Calu3 (cell line): Measurements from ENCODE around the gene ACOT13. TPM values are rescaled to one million over a fixed set of nuclear protein-coding genes. Genes with fewer than 3 reads are reported as not detected.

Experiments used
- BruUV-seq: library from RNA; stranded (reverse); fragments of 400-500 nt; replicated peaks from 2 replicates; lab custom pipeline; 2021; lab: Mats Ljungman, UMichigan
- CTCF ChIA-PET: fragments of 300-600 bp; sonication (Branson Sonifier 250); formaldehyde crosslinking; loops from one replicate; lab custom pipeline; 2022; ENCODE audit warnings: antibody characterized with exemption; lab: Charles Lee
- DNase-seq: peaks from one replicate; pipeline ENCODE4 v3.0.0; 2022
- H3K27ac Mint-ChIP-seq: one replicate; pipeline ENCODE4 v1.8.0; 2022; ENCODE audit warnings: mixed read lengths; ENCODE audit not compliant: unreplicated experiment
- H3K27me3 Mint-ChIP-seq: one replicate; pipeline ENCODE4 v1.8.0; 2022; ENCODE audit warnings: mixed read lengths; ENCODE audit not compliant: unreplicated experiment
- H3K36me3 Mint-ChIP-seq: one replicate; pipeline ENCODE4 v1.8.0; 2022; ENCODE audit warnings: mild to moderate bottlenecking, moderate library complexity, mixed read lengths; ENCODE audit not compliant: insufficient read depth, unreplicated experiment
- H3K4me1 Mint-ChIP-seq: one replicate; pipeline ENCODE4 v1.8.0; 2022; ENCODE audit warnings: mild to moderate bottlenecking, low read depth, mixed read lengths; ENCODE audit not compliant: unreplicated experiment
- H3K4me3 Mint-ChIP-seq: one replicate; pipeline ENCODE4 v1.8.0; 2022; ENCODE audit warnings: mild to moderate bottlenecking, low read depth, moderate library complexity, mixed read lengths; ENCODE audit not compliant: unreplicated experiment
- H3K9me3 Mint-ChIP-seq: one replicate; pipeline ENCODE4 v1.8.0; 2022; ENCODE audit warnings: low read depth, mixed read lengths; ENCODE audit not compliant: unreplicated experiment
- intact Hi-C: fragments of 100-400 bp; cut with micrococcal nuclease; formaldehyde crosslinking; loops from one replicate; pipeline ENCODE4 v1.10.0; 2022; ENCODE audit not compliant: unreplicated experiment
- total RNA-seq: library from RNA; stranded (reverse); gene quantifications from 2 replicates; pipeline ENCODE4 v1.2.3, GENCODE V29; 2022
- TF ChIP-seq, protein P1 (sequence below): fragments of 200-600 bp; IDR thresholded peaks from one replicate; pipeline ENCODE4 v1.8.0; 2022; ENCODE audit warnings: antibody characterized with exemption; ENCODE audit not compliant: unreplicated experiment

Gene ACOT13
- total RNA-seq, 1 experiment from 2014 or later, result 78.9 TPM

DNA sequence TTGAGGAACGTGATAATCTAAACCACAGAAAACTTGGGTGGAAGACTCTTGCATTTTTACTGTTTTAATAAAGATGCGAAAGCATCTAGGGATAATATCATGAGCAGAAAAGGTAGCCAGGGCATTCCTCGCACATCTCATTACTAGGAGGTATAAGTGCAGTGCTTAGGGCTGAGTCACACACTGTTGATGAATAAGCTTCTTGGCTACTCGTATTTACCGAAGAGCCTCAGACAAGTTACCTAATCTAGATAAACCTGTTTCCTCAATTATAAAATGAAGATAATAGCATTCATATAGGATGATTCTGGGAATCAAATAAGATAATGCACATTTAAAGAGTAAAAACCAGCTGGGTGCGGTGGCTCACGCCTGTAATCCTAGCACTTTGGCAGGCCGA lies 20.1 kb upstream of the ACOT13 start:
- Mint-ChIP-seq H3K4me3 (peak overlapping the region; percentile 96), H3K4me1 (peaks cover 38% of the 10 kb centered on the region), H3K9me3 (no peaks in the 10 kb centered on the region), H3K27me3 (no peaks in the 10 kb centered on the region), H3K36me3 (peaks cover 25% of the 10 kb centered on the region), H3K27ac (peak overlapping the region; percentile 80)
- CTCF ChIA-PET, result interaction anchor here (0.5 to 2.5 kb wide), 7 partner anchors 19 to 279 kb away, joined by 3 to 27 read pairs (median 3); partner anchors contain the start of genes ACOT13 and TDP2
- intact Hi-C loops, result loop anchor here (5.0 kb wide), 1 partner anchor 51 kb away; no protein-coding TSS in a partner anchor
- BruUV-seq, result no TSS peak
- TF ChIP-seq, protein P1, sequence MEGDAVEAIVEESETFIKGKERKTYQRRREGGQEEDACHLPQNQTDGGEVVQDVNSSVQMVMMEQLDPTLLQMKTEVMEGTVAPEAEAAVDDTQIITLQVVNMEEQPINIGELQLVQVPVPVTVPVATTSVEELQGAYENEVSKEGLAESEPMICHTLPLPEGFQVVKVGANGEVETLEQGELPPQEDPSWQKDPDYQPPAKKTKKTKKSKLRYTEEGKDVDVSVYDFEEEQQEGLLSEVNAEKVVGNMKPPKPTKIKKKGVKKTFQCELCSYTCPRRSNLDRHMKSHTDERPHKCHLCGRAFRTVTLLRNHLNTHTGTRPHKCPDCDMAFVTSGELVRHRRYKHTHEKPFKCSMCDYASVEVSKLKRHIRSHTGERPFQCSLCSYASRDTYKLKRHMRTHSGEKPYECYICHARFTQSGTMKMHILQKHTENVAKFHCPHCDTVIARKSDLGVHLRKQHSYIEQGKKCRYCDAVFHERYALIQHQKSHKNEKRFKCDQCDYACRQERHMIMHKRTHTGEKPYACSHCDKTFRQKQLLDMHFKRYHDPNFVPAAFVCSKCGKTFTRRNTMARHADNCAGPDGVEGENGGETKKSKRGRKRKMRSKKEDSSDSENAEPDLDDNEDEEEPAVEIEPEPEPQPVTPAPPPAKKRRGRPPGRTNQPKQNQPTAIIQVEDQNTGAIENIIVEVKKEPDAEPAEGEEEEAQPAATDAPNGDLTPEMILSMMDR, result no peak
- DNase-seq, result peak; percentile 60

DNA sequence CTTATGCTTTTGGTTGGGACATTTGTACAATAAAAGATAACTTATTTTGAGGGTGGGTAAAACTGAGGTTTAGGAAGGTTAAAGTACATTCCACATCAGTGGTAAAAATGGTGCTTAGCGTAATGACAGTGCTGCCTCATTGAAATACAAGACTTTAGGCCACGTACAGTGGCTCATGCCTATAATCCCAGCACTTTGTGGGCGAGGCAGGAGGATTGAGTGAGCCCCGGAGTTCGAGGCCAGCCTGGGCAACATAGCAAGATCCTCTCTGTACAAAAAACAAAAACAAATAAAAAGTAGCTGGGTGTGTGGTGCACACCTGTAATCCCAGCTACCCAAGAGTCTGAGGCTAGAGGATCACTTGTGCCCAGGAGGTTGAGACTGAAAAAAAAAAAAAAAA lies 18.6 kb upstream of the ACOT13 start:
- Mint-ChIP-seq H3K36me3 (peaks cover 32% of the 10 kb centered on the region), H3K4me3 (no peak overlapping the region), H3K9me3 (no peaks in the 10 kb centered on the region), H3K4me1 (peaks cover 38% of the 10 kb centered on the region), H3K27ac (no peak overlapping the region), H3K27me3 (no peaks in the 10 kb centered on the region)
- no TSS peak for BruUV-seq
- intact Hi-C loops, result loop anchor here (5.0 kb wide), 1 partner anchor 49 kb away; no protein-coding TSS in a partner anchor
- CTCF ChIA-PET, result no interaction called here
- TF ChIP-seq, protein P1, result no peak
- no peak for DNase-seq

DNA sequence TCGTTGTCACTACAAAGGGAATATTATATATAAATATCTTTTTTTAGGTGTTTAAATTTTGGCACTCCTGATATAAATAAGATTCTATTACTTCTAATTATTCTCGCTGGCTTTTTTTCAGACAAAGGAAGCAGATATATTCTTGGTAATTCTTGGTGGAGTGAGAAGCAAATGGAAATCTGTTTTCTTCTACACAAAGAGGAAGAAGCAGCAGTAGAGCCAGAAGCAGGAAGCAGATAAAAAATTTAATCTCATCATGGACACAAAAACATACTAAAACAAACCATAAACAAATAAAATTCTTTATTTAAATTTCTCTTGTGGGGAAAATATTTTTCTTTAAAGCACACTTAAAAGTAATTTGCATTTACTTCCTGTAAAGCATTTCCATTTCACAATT lies 17.2 kb upstream of the ACOT13 start:
- Mint-ChIP-seq H3K4me1 (peaks cover 32% of the 10 kb centered on the region), H3K27ac (no peak overlapping the region), H3K9me3 (no peaks in the 10 kb centered on the region), H3K27me3 (no peaks in the 10 kb centered on the region), H3K36me3 (peaks cover 38% of the 10 kb centered on the region), H3K4me3 (no peak overlapping the region)
- no peak for DNase-seq
- intact Hi-C loops, result loop anchor here (5.0 kb wide), 1 partner anchor 48 kb away; no protein-coding TSS in a partner anchor
- BruUV-seq, result no TSS peak
- TF ChIP-seq, protein P1, result no peak
- CTCF ChIA-PET, result interaction anchor here (0.7 kb wide), 1 partner anchor 43 kb away, joined by 3 read pairs; no protein-coding TSS in a partner anchor

DNA sequence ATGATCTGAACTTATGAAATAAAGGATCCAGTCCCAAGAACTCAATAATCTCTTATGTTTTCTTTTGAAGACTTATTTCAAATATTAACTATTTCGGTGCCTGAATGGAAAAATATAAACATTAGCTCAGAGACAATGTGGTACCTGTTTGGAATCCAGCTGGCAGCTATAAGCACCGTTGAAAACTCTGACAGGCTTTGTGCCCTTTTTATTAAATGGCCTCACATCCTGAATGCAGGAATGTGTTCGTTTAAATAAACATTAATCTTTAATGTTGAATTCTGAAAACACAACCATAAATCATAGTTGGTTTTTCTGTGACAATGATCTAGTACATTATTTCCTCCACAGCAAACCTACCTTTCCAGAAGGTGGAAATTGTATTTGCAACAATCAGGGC lies 16.5 kb upstream of the ACOT13 start:
- CTCF ChIA-PET, result interaction anchor here (0.7 kb wide), 1 partner anchor 44 kb away, joined by 3 read pairs; no protein-coding TSS in a partner anchor
- Mint-ChIP-seq H3K9me3 (no peaks in the 10 kb centered on the region), H3K4me1 (peaks cover 27% of the 10 kb centered on the region), H3K27me3 (no peaks in the 10 kb centered on the region), H3K4me3 (no peak overlapping the region), H3K27ac (no peak overlapping the region), H3K36me3 (peaks cover 34% of the 10 kb centered on the region)
- BruUV-seq, result no TSS peak
- no peak for DNase-seq
- TF ChIP-seq, protein P1, result no peak
- intact Hi-C loops, result no loop called here
